Measurements from ENCODE around the gene DNAJC4.

Gene DNAJC4

GRCh38 chr11:64261556-64262080 lies 31.3 kb downstream of the DNAJC4 start:
- no peak for DNase-seq

- no peak for DNase-seq
Measured at GRCh38 chr11:64262271-64263002, 32.1 kb downstream of the DNAJC4 start.

- DNase-seq: no peak
Measured at GRCh38 chr11:64263021-64263946, 32.9 kb downstream of the DNAJC4 start.

GRCh38 chr11:64263947-64264317 lies 33.6 kb downstream of the DNAJC4 start:
- DNase-seq: no peak

- no peak for DNase-seq
Measured at GRCh38 chr11:64264371-64264852, 34.1 kb downstream of the DNAJC4 start.

- DNase-seq: no peak
Measured at GRCh38 chr11:64265176-64266160, 35.1 kb downstream of the DNAJC4 start.

GRCh38 chr11:64266339-64266738 lies 36.0 kb downstream of the DNAJC4 start:
- DNase-seq: no peak

GRCh38 chr11:64267207-64267945 lies 37.0 kb downstream of the DNAJC4 start:
- DNase-seq: no peak

GRCh38 chr11:64268025-64268892 lies 37.9 kb downstream of the DNAJC4 start:
- no peak for DNase-seq

GRCh38 chr11:64268893-64269539 lies 38.7 kb downstream of the DNAJC4 start:
- DNase-seq: no peak

GRCh38 chr11:64269540-64270220 lies 39.3 kb downstream of the DNAJC4 start:
- DNase-seq: peak; percentile 95 to 98

GRCh38 chr11:64275031-64275800 lies 44.9 kb downstream of the DNAJC4 start:
- no peak for DNase-seq

- DNase-seq: no peak
Measured at GRCh38 chr11:64275841-64276240, 45.5 kb downstream of the DNAJC4 start.

- no peak for DNase-seq
Measured at GRCh38 chr11:64276653-64277431, 46.5 kb downstream of the DNAJC4 start.

- DNase-seq: no peak
Measured at GRCh38 chr11:64278576-64279190, 48.3 kb downstream of the DNAJC4 start.

GRCh38 chr11:64281957-64282770 lies 51.8 kb downstream of the DNAJC4 start:
- no peak for DNase-seq

Data from stimulated activated CD4-positive, alpha-beta T cell treated with anti-CD3 and anti-CD28 coated beads, Interleukin-2, amount 100 ng/mL, for 48 hours (primary cell).